ENCODE data around the gene VDAC1. TPM values are rescaled to one million over a fixed set of nuclear protein-coding genes. Genes with fewer than 3 reads are reported as not detected.

The VDAC1 gene
- total RNA-seq, 1 experiment from 2014 or later, result 402 TPM

DNA sequence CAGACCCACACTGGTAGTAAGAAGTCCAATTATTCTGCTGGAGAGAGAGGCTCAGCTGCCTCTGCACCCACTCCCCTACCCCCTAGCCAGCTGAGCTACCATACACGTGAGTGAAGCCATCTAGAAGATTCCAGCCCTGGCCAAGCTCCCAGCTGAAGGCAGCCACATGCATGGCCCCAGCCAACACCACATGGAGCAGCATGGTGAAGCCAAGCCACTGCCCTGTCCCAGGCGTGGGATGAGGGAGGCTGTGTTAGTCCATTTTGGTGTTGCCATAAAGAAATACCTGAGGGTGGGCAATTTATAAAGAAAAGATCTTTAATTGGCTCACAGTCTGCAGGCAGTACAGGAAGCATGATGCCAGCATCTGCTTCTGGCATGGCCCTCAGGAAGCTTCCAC is 20.0 kb upstream of the VDAC1 start:
- no peak for DNase-seq (ENCODE audit: low read depth)

DNA sequence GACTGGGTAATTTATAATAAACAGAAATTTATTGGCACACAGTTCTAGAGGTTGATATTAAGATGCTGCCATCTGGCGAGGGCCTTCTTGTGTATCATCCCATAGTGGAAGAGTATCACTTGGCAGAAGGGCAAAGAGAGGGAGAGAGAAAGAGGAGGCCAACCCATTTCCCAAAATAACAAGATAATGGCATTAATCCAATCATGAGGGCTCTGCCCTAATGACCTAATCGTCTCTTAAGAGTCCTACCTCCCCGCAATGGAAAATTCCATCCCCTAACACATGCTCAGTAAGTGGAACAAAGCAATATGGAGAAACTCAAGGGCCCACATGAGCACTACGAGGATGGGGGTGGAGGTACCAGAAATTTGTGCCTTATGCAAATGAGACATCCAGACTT is 17.6 kb upstream of the VDAC1 start:
- DNase-seq (ENCODE audit: low read depth), result no peak

DNA sequence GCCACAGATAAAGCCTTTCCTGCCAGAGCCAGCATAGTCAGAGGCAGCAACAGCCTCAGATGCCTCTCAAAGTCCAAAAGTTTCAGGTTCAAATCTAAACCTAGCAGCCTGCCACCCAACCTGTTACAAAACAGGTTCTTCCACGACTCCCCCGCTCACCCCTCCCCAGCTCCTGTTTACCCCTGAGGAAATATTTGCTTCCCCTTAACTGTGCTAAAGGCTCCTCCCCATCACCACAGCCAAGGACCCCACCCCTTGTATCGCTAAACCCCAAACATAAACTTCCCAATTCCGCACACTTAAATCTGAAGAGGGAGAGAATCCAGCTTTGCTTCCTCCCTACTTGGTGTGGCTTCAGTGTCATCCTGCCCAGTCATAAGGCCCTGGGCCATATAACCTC is 15.4 kb upstream of the VDAC1 start:
- DNase-seq (ENCODE audit: low read depth), result no peak

DNA sequence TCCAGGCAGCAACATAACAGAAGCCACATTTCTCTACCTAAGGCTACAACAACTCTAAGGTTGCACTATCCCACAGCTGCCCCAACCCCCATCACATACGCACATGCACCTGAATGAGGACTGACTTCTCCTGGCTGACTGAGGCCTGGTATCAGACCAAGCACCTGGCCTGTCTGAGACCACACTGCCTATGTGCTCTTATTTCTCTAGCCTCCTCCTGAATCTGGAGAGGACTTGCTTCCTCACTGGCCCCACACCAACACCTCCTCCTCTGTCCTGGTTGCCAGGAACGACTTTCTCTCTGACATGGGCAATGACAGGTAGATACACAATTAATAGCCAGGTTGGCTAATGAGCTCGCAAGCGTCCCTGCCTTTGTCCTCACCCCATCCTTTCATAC is 14.9 kb upstream of the VDAC1 start:
- no peak for DNase-seq (ENCODE audit: low read depth)

DNA sequence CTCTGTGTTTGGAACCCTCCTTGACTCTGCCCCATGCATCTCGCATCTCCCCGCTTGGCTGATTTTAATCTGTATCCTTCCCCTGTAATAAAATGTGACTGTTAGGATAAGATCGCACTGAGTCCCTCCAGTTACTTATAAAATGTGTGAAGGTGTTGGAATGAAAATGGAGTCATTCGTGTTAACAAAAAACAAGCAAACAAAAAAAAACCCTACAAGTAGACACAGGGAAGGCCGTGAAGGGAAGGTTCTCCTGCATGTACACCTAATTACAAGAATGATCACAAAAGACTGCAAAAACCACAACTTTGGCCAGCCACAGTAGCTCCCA is 14.2 kb upstream of the VDAC1 start:
- DNase-seq (ENCODE audit: low read depth), result no peak

DNA sequence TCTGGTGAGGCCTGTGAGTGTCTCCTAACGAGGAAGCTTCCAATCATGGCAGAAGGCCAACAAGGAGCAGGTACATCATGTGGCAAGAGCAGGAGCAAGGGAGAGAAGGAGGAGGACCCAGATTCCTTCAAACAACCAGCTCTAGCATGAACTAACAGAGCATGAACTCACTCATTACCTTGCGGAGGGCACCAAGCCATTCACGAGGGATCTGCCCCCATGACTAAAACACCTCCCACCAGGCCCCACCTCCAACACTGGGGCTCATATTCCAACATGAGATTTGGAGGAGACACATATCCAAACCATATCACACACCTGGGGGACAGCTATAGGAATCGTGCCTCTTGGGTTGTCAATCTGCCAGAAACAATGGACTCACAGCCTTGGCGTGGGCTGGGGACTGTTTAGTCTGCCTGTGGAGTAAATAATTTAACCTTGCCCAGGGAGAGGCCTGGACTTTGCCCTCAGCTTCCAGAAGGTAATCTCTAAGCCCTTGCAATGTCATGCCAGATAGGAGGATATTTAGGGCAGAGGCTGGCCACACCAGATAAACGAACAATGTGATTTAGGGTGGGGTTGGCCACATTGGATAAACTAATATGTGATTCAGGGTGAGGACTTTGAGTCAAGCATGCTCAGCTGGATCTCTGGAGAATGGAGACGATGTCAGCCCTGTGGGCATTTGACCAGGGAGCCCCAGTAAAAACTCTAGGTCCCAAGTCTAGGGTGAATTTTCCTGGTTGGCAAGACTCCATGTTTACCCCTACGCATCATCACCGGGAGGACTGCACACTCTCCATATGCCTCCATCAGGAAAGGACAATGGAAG is 13.6 kb upstream of the VDAC1 start:
- peak; percentile 58 for DNase-seq (ENCODE audit: low read depth)

DNA sequence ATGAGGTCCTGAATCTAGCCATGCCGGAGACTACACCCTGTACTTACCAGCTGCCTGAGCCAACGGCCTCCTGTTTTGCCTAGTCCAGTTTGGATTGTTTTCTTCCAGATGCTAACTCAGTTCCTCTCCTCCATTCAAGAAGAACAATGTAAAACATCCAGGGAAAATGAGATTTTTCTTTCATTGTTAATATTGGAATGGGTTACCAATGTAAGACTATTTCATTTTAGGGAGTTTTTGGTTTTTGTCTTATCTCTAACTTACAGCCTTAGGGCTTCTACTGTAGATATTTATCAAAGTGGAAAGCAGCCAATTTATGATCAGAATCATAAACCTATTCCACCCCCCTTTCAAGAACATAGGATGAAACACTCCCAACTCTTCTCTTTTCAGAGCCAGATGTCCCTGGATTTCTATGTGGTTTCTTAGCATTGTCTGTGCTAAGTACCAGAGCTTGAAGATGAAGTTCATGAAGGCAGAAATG is 3.5 kb upstream of the VDAC1 start:
- no peak for DNase-seq (ENCODE audit: low read depth)

DNA sequence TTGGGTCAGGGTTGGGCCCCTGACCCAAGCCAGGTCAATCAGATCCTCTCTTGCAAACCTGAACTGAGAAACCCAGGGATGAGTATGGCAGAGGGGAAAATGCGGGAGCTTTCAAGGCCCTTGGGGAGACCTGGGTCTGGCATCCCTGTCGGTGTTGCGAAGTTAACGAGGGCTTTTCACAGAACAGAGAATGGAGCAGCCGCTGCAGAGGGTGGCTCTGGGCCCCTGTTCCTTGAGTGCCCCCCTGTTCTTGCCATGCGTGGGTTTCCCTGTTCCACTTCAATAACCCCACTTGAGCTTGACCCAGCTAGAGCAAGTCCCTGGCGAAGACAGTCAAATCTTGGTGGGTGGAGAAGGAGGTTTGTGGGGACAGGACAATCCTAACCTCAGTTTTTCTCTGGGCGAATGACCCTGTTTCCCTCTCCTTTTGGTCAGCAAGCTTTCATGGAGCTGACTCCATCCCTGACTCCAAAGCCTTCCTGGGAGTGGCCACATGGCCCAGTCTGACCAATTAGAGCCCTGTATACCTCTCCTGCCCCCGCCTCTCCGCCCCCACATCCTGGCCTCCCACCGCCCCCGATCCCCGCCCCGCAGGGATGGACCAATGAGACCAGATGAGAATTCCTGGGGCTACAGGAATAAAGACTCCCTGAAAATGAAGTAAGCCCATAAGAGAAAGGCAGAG is 2.9 kb upstream of the VDAC1 start:
- DNase-seq (ENCODE audit: low read depth), result peak; percentile 13

DNA sequence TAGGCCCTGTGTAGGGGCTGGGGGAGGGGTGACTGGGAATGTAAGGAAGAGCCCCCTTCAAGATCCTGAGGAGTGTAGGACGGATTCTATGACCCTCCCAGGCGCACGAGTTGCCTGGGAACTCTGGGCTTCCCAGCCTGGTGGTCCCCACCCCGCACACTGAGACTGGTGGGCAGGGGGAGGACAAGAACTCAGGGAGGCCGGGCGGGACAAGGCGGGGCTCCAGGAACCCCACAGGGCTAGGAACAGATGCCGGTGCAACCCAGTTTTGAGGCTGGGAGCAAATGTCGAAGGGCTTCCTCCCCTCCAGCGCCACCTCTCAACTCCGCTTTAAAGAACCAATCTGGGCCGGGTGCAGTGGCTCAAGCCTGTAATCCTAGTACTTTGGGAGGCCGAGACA is 1.3 kb upstream of the VDAC1 start:
- DNase-seq (ENCODE audit: low read depth), result no peak

DNA sequence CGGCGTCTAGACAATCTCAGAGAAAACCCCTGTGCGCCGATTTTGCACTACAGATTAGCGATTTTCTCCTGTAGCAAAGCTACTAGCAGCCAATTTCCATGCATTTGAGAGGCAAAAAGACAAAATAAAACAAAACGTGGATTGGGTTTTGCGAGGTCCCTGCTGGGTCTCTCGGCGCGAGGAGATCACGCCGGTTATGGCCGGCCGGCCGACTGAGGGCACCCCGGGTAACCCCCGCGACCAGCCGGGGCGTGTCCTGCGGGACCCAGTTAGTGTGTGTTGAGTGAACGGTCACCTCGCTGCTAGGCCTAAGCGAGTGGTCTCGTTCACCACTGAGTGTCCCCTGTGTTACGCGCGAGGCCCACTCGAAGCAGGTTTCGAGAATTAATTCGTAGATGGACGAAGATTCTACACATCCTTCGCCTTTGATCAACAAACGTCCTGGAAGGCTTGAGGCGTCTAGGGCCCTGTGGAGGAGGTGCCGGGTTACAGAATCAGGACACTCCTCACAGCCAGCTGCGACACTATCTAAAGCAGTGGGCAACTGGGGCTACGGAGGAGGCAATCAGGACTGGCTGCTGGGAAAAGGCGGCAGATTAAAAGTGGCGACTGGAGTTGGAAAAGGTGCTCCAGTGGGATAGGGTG is 764 bp upstream of the VDAC1 start:
- no peak for DNase-seq (ENCODE audit: low read depth)

DNA sequence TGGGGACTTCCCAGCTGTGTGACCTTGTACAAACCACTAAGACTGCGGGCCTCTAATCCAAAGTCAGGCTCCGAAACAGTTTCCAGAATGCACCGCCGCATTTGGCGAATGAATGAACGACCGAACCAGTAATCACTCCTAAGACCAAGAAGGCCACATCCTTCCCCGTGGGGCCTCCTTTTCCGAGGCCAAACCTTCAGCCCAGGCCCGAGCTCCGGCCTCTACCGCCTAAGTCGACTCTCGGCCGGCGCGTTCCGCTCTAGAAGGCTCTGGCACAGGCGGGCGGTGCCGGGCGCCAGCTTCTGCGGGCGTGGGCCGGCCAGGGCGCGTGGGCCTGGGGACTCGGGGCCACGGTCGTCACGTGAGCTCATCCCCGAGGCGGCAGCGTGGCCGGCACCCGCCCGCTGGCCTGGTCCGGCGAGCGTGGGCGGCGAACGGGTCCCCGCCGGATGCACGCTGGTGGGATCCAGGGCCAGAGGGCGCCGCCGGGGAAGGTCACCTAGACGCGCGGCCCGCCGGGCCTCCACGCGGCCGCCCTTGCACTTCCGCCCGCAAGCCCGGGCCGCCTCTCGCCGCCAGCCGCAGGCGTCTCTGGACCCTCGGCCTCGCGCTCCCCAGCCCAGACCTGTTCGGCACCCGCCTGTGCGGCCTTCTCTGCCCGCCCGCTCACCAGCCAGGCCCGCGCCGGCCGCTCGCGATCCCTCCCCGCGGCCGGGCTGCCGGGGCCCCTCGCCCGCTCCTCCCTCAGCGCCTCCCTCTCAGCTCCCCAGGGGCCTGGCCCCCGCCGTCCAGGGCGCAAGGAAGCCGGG is 754 bp downstream of the VDAC1 start:
- DNase-seq (ENCODE audit: low read depth), result peak; percentile 41

DNA sequence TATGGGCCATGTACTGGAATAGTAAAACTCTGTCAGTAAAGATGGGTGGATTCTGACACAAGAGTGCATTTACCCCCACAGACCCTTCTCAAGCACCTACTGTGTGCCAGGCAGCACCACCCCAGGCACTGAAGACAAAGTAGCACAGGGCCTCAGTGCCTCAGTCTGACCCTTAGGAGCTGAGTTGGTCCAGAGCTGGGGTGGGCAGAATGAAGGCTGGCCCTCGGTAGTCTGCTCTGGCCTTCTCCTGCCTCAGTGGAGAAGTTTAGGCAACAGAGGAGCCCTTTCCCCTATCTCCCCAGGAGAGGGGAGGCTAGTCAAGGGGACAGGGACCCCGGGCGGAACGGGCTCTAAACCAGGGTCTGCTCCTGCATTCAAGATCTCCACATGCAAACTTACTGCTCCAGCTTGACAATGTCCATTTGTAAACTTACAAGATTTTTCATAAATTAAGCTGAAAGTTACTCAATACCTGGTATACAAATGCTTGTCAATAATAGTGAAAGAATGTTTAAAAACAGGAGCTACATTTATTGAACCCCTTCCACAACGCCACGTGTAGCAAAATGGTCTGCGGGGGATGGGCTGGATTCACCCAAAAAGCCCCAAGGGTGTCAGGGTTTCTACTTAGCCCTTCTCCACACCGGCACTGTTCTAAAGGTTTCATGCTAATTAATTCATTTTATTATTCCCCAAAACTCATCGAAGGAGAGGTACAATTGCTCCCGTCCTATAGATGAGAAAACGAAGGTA is 1.5 kb downstream of the VDAC1 start:
- peak; percentile 11 for DNase-seq (ENCODE audit: low read depth)

DNA sequence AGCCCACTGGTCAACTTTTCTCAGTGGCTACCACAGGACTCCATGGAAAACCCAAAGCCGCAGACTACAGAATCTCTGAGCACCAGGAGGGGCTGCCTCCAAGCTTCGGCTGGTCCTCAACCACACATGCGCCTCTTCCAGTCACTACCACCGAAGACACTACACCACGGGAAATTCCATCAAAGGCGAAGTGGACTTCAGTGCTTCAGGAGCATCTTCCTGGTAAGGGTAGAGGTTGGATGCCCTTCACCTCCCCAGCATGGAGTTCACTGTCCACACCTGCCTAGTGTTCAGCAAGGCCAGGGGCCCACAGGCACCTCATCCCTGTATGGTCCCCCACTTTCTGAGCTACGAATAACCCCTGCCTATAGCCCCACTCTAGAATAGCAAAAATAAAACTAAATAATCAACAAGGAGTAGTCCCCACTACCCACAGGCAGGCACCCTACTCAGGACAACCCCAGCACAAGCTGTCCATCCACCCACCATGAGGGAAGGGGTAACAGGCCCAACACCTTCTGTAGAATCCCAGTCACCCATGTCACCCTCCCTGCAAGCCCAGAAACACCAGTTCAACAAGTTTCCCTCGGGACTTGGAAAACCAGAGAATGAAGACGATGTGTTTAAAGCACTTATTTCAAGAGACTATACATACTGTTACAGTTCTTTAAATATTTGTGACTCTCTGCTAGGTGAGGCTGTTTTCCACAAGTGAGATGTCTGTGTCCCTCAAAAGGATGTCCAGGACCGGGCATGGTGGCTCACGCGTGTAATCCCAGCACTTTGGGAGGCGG is 2.6 kb downstream of the VDAC1 start:
- no peak for DNase-seq (ENCODE audit: low read depth)

DNA sequence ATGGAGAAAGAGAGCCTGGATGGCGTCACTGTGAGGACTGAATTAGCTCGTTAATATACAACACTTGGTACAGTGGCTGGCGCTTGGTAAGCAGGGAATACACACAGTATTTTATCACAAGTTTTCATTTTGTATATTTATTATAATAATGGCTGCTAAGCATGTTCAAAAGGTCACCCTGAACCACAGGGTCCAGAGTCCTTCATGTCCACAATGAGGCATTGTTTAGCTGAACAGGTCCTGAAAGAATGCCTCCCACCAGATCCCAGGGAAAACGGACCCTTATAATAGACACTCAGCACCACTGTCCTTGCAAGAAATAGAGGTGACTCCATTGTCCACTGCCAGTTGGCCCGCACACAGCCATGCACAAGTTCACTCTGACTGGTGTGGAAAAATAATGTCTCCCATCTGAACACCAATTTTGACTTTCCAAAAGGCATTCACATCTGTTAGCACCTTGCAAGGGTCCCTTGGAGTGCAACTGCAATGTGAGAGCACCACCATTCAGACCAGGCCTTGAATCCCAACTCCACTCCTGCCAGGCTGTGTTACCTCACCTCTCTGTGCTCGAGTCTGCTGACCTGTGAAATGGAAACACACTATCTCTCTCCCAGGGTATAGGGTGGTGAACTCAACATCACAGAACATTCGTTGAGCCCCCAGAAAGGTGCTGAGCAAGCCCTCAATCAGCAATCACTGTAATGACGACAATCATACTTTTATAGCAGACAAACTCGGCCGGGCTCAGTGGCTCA is 3.9 kb downstream of the VDAC1 start:
- DNase-seq (ENCODE audit: low read depth), result no peak

DNA sequence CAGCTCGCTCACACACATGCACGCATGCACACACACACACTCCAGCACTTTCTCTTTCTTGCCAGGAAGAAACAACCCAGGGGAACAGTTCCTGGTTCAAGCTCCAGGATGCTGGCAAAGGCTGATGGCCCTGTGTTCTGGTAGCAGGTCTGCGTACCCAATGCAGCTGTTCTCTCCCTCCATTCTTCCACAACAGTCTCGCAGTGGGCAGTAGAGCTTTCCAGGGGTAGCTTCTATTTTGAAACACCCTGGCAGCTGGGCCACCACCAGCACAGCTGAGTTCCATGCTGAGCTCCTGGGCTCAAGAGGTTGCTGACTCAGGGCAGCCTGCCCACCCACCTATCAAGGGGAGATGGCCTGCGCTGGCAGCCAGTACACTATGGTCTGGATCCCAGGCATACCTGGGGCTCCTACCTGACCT is 4.7 kb downstream of the VDAC1 start:
- no peak for DNase-seq (ENCODE audit: low read depth)

DNA sequence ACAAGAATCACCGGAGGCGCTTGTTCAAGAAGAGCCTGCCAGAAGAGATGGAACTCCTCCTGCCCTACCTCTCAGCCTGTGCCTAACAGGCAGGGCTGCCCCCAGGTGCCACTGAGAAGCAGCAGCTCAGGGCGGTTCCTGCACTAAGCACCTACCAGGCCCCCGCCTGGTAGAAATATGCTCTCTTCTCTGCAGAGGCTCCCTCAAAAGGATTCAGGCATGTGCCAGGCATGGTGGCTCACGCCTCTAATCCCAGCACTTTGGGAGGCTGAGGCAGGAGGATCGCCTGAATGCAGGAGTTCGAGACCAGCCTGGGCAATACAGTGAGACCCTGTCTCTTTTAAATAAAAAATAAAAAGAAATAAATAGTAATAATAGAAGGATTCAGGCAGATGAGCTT is 6.0 kb downstream of the VDAC1 start:
- DNase-seq (ENCODE audit: low read depth), result no peak

DNA sequence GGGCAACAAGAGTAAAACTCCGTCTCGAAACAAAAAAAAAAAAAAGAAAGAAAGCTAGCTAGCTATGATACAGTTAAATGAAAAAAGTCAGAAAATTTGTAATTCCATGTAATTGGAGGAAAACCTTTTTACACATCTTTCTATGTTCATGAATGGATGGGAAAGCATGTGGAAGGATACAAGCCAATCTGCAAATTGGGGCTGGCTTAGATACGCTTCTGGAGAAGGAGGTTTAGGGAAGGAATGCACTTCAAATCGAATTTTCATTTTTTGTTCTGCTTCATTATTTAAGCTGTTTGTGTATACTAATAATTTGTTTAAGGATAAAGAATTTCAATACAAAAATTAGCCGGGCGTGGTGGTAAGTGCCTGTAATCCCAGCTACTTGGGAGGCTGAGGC is 6.7 kb downstream of the VDAC1 start:
- DNase-seq (ENCODE audit: low read depth), result no peak

DNA sequence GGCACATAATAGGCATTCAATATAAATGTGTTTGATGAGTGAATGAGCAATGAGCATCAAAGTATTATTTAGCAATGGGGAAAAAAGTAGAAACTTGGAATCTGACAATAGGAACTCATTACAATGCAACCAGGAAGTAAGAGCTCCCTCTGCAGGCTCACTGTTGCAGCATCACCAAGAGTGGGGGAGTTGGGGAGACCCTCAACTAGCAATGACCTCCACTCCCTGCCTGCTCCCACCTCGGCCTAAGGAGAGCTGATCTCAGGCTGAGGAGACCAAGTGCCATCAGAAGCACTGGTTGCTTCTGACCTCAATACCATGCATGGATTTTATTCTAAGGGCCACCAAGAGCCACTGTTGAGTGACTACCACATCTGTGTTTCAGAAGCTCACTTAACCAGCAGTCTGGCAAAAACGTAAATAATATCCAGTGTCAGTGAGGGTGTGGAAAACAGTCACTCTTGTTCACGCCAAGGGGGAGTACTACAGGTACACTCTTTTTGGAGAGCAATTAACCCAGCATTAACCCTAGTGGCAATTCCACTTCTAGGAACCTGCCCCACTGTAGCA is 8.0 kb downstream of the VDAC1 start:
- no peak for DNase-seq (ENCODE audit: low read depth)

DNA sequence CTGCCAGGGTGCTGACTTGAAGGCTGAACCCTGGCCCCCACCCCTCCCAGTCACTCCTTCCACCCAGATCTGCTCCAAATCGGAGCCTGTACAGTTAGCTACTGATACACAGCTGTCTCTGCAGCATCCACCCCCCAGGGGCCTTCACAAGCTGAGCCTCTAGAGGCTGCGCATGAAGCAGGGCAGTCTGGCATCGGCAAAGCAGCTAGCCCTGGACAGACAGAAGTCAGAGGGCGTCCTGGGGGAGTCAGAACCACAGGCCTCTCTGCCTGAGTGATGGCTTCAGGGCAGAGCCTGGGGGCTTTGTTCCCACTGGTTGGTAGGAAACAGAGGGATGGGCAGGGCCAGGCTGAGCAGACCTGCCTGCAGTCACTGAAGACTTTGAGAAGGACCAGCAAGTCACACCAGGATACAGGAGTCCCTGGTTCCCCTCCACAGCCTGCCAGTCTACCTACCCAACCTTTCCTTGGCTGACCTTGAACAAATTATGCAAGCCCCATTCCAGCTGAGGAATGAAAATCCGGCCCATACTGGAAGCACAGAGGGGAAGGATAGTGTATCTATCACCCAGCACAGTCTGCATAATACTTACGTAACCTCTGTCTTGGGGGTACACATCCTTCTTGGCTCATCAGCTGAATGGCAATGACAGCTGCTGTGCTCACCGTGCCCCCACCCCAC is 8.8 kb downstream of the VDAC1 start:
- no peak for DNase-seq (ENCODE audit: low read depth)
